Muscle layer of duodenum (tissue), 2 donors: ENCODE measurements around the gene COL7A1.

Source experiments
- H3K27ac ChIP-seq: one replicate; pipeline ENCODE4 v1.7.0; 2013; ENCODE audit warnings: mild to moderate bottlenecking, low read length
- H3K27me3 ChIP-seq: one replicate; pipeline ENCODE4 v1.7.0; 2013; ENCODE audit warnings: low read depth, mild to moderate bottlenecking, control low read depth, low read length
- H3K36me3 ChIP-seq, 2 donors: one replicate each; pipeline ENCODE4 v1.7.0; 2013; ENCODE audit warnings: low read length in 2 of 2, control low read depth in 1 of 2, mild to moderate bottlenecking in 1 of 2; ENCODE audit not compliant: insufficient read depth in 2 of 2, control insufficient read depth in 1 of 2
- H3K4me1 ChIP-seq, 2 donors: one replicate each; pipeline ENCODE4 v1.7.0; 2013; ENCODE audit warnings: low read length in 2 of 2, mild to moderate bottlenecking in 2 of 2, control low read depth in 1 of 2, moderate library complexity in 1 of 2; ENCODE audit not compliant: insufficient read depth in 2 of 2, control insufficient read depth in 1 of 2
- H3K4me3 ChIP-seq, 2 donors: one replicate each; pipeline ENCODE4 v1.7.0; 2013; ENCODE audit warnings: low read length in 2 of 2, low read depth in 1 of 2, mild to moderate bottlenecking in 1 of 2
- H3K9me3 ChIP-seq, 2 donors: one replicate each; pipeline ENCODE4 v1.7.0; 2013; ENCODE audit warnings: low read length in 2 of 2, control low read depth in 1 of 2, mild to moderate bottlenecking in 1 of 2; ENCODE audit not compliant: control insufficient read depth in 1 of 2
- donor health status: healthy.

The COL7A1 gene

DNA sequence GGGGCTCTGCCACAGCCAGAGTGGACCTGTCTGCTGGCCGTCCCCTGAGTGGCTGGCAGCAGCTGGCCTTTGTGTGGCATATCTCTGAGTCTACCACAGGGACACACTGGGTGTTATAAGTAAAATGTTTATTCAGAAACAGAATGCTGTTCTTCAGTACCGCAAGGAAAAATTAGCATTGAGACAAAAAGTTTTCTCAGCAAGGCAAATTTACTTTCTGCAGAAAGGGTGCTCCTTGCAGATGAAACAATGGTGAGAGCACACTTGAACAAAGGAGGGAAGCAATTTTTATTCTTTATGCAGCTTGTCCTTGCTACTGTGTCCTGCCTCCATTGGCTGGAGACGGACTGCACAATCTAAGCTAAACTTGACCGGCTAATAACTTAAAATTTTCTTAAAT is 22.4 kb upstream of the COL7A1 start:
- Histone ChIP-seq H3K4me3 (no peak overlapping the region), H3K9me3 (peaks cover 8 to 11% of the 10 kb centered on the region in 2 donors), H3K36me3 (no peaks in the 10 kb centered on the region), H3K27ac (no peak overlapping the region), H3K4me1 (no peaks in the 10 kb centered on the region), H3K27me3 (no peaks in the 10 kb centered on the region)

DNA sequence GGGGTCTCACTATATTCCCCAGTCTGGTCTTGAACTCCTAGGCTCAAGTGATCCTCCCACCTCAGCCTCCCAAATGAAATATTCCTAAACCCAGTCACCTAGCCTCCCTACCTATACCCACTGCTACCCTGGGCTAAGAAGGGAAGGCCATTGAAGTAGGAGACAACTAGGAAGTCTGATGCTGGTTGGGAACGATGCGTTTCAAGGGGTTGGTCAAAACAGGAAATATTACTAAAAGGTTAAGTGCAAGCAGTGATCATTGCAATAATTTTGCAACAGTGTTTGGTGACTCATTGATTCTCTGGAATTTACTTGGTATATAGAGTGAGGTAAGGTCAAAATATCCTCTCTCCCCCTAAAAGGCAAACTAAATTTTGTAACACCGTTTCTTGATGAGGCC is 18.9 kb upstream of the COL7A1 start:
- Histone ChIP-seq H3K4me1 (no peaks in the 10 kb centered on the region), H3K36me3 (no peaks in the 10 kb centered on the region), H3K9me3 (peaks cover 8 to 11% of the 10 kb centered on the region in 2 donors), H3K27ac (no peak overlapping the region), H3K27me3 (no peaks in the 10 kb centered on the region), H3K4me3 (no peak overlapping the region)

DNA sequence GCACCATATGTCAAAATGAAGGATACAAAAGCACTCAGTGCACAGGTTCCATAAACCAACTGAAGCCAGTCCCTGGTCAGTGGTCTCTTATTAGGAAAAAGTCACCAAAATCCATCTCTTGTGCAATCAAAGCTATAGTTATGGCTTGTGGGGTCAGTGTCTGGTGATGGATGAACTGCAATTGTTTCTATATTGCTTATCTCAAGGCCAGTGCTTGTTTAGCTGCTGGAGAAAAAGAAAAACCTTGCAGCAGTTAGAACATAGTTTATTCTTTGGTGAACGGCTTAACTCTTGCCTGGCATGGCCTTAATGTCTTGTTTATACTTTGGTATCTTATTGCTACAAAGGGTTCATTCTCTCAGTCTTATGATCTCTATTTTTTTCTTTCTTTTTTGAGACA is 17.2 kb upstream of the COL7A1 start:
- Histone ChIP-seq H3K27ac (no peak overlapping the region), H3K36me3 (no peaks in the 10 kb centered on the region), H3K27me3 (no peaks in the 10 kb centered on the region), H3K9me3 (peaks cover 4% of the 10 kb centered on the region in 2 donors), H3K4me1 (peaks cover 7 to 15% of the 10 kb centered on the region in 2 donors), H3K4me3 (no peak overlapping the region)

DNA sequence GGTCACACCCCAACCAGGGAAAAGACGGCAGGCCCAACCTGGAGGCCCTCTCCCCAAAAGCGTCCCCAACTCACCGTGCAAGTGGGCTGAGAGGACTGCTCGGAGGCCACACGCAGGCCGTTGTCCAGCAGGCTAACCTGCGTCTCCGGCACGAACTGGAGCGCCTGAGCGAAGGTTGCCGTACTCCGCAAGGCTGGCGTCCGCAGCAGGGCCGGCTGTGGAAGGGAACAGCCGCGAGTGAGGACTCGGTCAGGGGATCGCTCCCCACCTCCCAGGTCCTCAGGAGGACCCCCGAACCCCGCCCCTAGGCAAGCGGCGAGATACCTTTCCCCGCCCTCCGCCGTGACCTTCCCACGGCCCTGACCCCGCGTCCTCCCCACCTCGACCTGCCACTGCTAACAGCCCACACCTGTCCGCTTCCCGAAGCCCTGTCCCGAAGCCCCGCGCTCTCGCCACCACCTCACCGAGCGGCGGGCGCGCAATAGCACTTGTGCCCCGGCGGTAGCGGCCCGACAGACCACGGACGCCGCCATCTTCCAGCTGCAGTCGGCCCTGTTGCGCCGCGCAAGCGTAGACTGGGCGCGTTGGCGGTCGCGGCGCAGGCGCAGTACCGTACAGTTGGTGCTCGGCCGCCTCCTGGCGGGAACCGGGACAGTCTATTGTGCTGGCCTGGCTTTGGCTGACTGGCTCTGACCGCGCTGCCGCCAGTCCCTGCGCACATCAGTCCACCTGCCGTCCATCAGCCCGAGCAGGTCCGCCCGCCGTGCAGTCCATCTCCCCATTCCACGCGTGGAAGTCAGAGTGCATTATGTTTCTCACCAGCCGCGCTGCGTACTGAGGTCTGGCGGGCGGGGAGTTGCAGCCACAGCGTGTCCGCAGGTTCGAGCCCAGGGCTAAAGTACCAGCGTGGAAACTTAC is 14.2 kb upstream of the COL7A1 start, which contains the start of gene UQCRC1:
UQCRC1 (minus strand) TSS at position 559 of the 918 bp plus-strand sequence; CDS start at position 533, 26 bp downstream.
- Histone ChIP-seq H3K27me3 (no peaks in the 10 kb centered on the region), H3K9me3 (no peaks in the 10 kb centered on the region), H3K27ac (peak within 1 kb of the TSS; percentile 86), H3K4me3 (peak within 1 kb of the TSS; percentile 83 to 99), H3K4me1 (peaks cover 7 to 15% of the 10 kb centered on the region in 2 donors), H3K36me3 (peaks cover 18 to 21% of the 10 kb centered on the region in 2 donors)

DNA sequence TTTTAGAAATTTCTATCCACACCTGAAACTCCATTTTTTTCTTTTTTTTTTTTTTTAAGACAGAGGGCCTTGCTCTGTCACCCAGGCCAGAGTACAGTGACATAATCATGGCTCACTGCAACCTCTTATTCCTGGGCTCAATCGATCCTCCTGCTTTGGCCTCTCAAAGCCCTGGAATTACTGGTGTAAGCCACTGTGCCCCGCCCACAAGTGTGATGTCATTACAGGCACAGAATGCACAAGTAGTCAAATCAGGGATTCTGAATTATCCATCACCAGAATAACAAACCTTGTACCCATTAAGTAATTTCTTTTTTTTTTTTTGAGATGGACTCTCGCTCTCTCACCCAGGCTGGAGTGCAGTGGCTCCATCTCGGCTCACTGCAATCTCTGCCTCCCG is 12.4 kb upstream of the COL7A1 start:
- H3K36me3 ChIP-seq = peaks cover 35 to 40% of the 10 kb centered on the region in 2 donors
- peaks cover 7 to 15% of the 10 kb centered on the region in 2 donors for H3K4me1 ChIP-seq
- no peak overlapping the region for H3K27ac ChIP-seq
- no peak overlapping the region for H3K4me3 ChIP-seq
- H3K9me3 ChIP-seq = no peaks in the 10 kb centered on the region
- no peaks in the 10 kb centered on the region for H3K27me3 ChIP-seq

DNA sequence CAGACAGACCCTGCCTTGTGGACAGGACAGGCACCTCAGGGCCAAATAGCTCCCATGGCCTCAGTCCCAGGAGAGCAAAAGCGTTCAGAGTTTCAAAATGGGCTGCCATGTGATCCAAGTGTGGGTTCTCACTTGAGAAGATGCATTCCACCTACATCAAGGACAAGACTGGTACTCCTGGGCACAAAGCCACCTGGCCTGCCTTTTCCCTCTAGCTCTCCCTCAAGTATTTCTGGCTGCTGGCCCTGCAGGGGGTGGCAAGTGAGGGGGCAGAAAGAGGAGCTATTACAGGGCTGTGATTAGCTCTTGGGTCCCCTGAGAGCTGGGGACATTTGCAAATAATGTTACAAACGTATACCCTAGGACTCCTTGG is 6.5 kb upstream of the COL7A1 start:
- no peak overlapping the region for H3K27ac ChIP-seq
- H3K27me3 ChIP-seq = no peaks in the 10 kb centered on the region
- no peak overlapping the region for H3K4me3 ChIP-seq
- H3K4me1 ChIP-seq = peaks cover 9 to 28% of the 10 kb centered on the region in 2 donors
- H3K36me3 ChIP-seq = peaks cover 77 to 90% of the 10 kb centered on the region in 2 donors
- no peaks in the 10 kb centered on the region for H3K9me3 ChIP-seq

DNA sequence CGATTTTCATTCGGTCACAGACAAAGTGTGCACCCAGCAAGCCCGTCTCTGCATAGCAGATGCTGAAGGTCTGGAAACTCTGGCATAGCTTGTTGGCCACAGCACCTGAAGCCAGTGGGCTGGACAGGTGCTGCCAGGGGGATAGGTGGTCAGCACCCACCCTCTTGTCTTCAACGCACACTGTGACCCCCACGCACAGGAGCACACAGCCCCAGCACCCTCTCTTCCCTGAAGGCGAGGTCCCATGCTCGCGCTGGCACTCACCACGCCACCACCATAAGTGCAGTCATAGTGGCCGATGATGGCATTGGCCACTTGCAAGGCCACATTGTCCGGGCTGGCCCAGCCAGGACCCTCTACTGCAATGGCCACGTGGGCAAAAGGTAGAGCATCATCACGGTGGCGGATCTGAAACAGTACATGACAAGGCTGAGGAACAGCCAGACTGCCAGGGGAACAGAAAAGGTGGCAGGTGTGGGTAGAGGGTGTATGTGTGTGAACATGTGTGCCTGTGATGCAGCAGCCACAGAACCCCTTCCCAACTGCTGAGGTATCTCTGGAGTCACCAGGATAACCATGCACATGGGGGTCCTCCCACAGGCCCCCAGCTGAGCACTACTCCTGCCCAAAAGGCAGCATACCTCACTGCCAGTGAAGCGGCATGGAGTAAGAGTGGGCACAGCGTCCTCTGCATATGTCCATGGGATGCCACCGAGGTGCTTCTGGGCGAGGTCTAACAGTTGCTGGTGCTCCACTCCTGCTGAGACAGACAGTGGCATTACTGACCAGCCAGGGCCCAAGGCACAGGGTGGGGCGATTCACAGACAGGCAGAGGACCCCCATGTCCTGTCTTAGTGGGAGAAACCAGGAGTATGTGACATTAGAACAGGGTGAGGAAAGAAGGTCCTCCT is 5.8 kb upstream of the COL7A1 start:
- no peak overlapping the region for H3K4me3 ChIP-seq
- H3K27me3 ChIP-seq = no peaks in the 10 kb centered on the region
- no peak overlapping the region for H3K27ac ChIP-seq
- peaks cover 76 to 85% of the 10 kb centered on the region in 2 donors for H3K36me3 ChIP-seq
- H3K9me3 ChIP-seq = no peaks in the 10 kb centered on the region
- H3K4me1 ChIP-seq = peaks cover 9 to 28% of the 10 kb centered on the region in 2 donors

DNA sequence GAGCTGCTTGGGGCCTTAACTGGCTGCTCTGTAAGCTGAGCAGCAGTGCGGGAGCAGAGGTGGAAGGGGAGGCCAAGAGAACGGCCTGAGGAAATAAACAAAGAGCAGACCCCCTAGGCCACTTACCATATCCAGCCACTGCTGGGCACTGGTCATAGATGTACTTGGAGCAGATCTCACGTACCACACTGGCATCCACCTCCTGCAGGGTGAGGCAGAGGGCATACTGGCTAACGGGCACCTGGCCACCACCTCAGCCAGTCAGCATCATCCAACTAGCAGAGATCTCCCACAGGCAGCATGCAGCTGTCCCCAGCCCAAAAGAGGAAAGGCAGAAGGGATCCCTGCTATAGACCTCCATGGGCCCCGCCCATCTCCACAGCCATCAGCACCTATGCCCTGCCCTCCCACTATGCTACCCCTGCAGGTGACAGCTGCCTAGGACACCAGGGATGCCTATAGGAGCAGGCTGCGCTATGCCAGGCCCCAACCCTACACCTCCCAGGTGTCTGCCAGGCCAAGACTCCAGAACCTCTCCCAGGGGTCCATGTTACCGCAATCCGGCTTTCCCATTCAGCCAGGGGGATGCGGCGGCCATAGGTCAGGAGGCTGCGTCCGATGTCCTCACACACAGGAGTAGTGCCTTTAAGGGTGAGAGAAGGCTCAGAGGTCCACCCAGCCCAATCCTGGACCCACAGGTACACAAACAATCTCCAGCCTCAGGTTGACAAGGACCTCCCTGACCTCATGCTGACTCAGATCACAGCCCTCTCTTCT is 4.6 kb upstream of the COL7A1 start:
- peak overlapping the region; percentile 88 for H3K27ac ChIP-seq
- no peak overlapping the region for H3K4me3 ChIP-seq
- no peaks in the 10 kb centered on the region for H3K27me3 ChIP-seq
- H3K36me3 ChIP-seq = peaks cover 63 to 72% of the 10 kb centered on the region in 2 donors
- peaks cover 13 to 39% of the 10 kb centered on the region in 2 donors for H3K4me1 ChIP-seq
- H3K9me3 ChIP-seq = no peaks in the 10 kb centered on the region

DNA sequence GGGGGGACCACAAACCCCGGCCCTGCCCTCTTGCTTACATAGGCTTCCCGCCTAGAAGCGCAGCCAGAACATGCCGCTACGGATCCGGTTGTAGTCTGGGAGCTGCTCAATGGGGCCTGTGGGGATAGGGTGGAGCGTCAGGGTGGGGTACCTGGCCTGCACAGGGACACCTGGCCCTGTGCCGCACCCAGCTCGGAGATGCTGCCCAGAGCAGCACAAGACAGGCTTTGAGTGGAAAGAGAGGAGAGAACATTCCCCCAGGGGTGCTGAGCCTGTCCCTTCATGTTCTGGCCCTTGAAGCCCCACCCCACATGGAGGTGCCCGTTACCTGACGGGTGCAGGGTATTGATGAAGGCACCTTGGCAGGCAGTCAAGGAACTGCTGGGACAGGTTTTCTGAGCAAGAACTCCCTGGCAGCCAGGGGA is 4.0 kb upstream of the COL7A1 start:
- H3K4me3 ChIP-seq = no peak overlapping the region
- H3K36me3 ChIP-seq = peaks cover 57 to 66% of the 10 kb centered on the region in 2 donors
- H3K4me1 ChIP-seq = peaks cover 13 to 44% of the 10 kb centered on the region in 2 donors
- peak overlapping the region; percentile 88 for H3K27ac ChIP-seq
- no peaks in the 10 kb centered on the region for H3K9me3 ChIP-seq
- H3K27me3 ChIP-seq = peaks cover 4% of the 10 kb centered on the region

DNA sequence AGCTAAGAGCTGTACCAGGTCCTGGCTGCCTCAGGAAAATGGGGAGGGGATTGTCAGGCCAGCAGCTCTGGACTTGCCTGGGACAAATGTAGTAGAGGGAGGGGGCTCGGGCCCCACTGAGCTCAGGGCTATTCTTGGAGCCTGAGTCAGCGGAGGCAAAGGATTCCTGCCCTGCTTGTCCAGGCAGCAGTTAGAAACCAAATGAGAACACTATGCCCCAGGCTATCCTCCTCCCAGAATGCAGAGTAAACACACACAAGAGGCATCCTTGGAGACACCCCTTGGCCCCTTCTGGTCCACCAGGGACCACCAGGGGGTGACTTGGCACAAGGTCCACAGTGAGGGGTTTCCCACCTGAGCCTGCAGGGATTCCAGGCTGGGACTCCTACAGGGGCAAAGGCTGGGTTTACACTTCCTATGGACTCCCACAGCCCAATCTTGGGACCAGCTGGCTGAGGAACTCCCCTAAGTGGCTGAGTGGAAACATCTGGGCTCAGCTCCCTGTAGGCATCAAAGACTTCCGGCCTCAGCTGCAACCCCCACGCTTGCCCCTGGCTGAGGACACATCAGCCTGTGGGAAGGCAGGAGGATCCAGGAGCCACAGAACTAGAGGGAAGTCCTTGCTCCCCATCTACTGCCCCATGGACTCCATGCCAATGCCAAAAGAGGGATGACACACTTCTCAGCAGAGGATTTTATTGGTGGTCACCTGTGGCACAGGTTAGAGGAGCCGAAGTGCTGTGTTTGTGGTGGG is 3.4 kb upstream of the COL7A1 start:
- H3K27ac ChIP-seq = peak overlapping the region; percentile 88
- H3K4me1 ChIP-seq = peaks cover 13 to 44% of the 10 kb centered on the region in 2 donors
- peaks cover 4% of the 10 kb centered on the region for H3K27me3 ChIP-seq
- H3K4me3 ChIP-seq = no peak overlapping the region
- peaks cover 51 to 60% of the 10 kb centered on the region in 2 donors for H3K36me3 ChIP-seq
- H3K9me3 ChIP-seq = no peaks in the 10 kb centered on the region
